T1000 (cell line): ENCODE measurements around the gene HAUS7.

Experiments
- DNase-seq: peaks from one replicate; lab custom pipeline; 2025; ENCODE audit warnings: mixed read lengths; lab: John Stamatoyannopoulos, UW

HAUS7 gene

DNA sequence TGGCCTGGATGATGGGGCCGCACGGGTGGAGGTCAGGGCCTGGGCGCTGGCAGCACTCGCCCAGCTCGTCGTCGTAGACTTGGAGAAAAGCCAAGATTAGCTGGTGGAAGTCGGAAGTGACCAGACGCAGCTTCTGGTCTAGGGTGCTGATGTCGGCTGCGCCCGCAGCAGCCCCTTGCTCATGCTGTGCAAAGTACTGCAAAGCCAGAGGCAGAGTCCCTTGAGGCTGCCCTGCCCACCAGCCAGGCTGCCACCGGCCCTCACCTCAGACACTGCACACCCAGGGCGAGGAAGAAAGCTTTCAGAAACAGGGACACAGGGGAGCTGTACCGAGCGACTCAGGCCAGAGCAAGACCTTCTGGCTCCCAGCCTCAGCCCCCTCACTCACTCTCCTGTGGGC is 14.8 kb downstream of the HAUS7 start:
- no peak for DNase-seq

DNA sequence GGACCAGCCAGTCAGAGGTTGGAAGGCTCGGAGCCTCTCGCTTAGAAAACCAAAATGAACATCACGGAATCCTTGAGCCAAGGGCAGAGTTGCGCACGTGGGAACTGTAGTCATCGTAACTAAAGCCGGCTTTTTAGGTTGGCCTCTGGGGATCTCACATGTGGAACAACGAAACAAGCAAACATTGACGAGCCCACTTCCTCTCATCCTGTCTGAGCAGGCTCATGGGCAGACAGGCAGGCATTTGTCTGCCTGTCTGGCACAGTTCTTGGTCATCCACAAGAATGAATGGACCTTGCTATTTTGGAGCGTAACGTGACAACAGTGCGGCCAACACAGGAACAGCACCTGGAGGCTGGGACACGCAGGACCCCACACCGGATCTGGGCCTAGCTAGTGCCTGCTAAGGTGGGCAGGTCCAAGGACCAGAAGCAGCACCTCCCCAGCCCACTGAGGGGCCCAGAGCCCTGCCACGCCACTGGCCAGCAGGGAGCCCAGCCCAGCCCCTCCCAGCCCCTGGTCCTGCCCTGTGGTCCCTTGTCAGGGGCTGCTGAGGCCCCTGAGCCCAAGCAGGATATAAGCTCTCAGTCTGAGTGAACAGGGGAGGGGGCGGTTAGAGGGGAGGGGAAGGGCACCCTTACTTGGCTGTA is 15.3 kb downstream of the HAUS7 start:
- no peak for DNase-seq

DNA sequence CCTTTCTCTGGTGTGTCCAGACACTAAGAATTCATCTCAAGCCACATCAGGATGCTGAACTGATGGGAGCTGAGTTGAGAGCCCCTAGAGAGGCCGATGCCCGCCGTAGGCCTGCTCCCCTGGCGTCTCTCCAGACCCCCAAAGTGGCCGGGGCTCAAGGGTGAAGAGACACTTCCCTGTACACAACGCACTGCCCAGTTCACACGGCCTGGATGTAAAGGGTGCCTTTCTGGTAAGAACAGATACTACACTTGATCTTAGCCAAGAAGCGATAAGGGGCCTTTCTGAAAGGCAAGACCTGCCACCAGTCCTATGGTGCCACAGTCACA is 19.5 kb downstream of the HAUS7 start:
- DNase-seq: no peak

DNA sequence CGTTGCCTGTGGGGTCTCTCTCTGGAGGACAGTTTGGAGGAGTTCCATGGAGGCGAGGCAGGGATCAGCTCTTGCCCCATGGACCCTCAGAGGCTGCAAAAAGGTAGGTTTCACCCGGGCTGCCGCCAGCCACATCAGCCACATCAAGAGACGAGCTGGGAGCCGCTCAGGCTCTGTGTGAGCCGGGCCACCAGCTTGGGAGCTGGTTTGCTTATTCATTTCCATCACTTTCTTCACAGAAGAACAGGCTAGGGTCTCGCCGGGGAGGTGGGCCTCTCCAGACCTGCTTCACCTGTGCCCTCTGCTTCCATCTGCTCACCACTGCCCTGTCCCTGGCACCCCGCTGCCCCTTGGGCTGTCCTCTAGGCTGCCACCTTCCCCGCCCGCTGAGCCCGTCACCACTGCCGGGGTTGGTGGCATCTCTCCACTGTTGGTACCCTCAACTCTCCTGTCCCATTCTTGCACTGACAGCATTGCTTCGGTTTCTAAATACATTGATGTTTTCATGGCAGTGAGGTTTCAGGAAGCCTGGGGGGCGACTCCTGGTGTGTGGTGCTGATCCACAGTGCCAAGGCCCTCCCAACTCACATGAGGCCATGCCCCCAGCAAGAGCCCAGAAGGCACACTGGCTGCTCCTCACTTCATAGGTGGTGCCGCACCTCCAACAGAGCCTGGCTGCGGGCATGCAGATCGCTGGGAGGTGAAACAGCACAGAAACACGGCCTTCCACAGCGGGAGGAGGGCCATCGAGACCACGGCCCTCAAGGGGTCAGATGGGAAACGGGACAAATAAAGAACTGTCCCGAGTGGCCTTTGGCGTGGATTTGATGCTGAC is 20.0 kb downstream of the HAUS7 start:
- DNase-seq: no peak

DNA sequence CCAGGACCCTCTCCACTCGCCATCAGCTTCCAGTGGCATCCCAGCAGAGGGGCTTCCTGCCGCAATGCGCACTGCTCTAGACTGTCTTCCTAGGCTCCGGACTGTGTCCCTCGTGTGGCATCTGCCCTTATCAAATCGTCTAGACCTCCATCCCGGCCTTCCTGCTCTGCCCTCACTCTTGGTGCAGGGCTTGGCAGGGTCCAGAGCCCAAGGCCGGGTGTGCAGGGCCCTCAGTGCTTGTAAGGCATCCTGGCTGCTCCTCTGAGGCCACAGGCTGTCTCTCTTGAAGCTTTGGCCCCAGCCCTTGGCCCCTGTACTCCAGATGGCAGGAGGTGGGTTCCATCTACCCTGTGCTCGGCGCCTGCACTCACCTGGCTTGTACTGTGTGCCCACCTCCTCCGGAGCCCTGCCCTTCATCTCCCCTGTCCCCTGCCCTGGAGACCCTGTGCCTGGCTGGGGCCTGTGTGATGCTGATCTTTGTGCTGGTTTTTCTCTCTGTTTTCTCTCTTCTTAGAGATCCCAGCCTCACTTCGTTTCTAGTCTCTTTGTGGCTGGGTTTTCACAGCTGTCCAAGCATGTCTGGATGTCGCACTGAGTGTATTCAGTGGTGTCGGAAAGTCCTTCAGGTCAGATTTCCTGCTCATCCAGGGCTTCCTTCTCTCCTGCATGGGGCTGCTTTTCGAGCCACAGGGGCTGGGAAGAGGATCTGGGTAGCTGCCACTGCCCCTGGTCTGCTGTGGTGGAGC is 20.8 kb downstream of the HAUS7 start:
- DNase-seq: no peak

DNA sequence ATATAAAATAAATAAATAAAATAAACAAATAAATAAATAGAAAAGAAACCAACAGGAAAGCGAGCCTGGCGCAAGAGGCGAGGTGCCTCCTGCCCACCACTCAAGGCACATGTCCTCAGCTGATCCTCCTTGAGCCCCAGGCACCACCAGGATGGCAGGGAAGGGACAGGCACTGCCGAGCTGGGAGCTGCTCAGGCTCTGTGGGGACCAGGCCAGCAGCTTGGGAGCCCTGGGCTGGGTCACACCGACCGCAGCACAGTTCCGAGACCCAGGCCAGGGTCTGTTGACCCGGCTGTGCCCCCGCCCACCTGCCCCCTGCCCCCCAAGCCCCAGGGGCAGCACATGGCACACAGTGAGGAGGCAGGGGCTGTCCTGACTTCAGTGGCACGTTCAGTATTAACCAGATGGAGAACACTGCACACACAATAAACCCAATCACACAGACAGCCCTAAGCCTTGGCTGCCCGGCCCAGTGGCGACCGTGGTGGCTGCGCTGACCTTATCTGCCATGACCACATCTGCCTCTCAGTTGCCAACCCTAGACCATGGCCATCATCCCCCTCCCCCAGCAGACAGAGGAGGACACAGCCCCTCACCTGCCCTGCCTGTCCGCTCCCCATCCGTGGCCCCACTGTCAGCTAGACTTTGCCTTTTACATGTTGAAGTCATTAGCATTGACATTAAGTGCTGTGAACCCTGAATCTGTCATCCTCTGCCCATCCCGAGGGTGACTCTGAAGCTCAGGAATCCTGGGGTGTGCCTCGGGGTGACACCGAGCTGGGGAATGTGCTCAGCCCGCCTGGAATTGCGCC is 21.6 kb downstream of the HAUS7 start:
- DNase-seq: no peak

DNA sequence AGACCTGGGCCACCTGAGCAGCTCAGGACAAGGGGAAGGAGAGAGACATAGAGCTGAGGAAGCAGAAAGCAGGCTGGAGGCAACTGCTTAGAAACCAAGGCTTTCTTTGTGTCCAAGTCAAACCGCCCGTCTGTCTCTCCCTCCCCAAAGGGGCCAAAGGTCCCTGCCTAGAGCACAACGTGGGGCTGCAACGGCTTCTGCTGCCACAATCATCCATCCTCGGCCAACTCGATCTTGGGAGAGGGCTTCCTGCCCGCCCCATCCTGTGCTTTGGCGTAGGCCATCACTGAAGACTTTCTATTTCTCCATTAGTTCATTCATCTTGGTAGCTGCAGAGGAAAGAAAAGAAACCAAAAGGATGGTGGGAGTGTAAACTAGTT is 22.8 kb downstream of the HAUS7 start:
- DNase-seq: no peak

DNA sequence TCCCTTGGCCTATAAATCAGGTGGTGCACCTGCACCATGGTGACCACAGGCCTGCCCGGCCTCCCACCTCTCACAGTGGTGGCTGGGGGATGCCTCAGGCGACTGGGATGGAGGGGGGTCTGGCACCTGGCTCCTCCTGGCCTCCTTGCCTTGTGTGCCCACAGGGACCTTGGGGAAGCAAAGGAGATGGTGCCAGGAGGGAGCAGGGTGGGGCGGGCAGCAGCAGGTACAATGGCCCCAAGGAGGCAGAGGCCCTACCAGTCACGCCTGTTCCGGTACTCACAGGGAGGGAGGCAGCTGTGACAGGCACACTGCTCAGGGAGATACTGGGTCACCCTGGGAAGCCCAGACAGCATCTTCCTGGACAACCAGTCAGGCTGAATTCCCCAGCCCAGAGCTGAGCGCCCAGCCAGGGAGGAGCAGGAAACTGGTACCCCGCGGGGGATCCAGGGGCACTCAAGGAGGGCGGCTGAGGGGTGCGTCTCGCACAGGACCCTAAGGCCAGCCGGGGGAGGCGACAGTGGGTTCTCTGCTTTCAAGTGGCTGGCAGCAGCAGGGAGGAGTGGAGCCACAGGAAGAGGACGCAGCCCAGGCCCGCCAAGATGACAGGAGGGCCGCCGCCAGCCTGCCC is 23.3 kb downstream of the HAUS7 start:
- no peak for DNase-seq

DNA sequence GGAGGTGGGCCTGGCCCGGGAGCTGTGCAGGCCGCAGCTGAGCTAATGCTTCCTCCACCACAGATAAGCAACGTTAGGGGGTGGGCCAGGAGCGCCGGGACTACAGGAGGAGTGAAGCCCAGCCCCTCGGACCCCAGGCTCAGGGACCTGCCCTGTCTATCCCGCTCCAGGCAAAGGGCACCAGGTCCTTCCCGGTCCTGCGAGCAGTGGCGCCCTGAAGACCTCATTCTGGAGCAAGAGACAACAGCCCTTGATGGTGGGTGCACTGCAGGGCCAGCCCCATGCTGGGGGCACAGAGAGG is 23.8 kb downstream of the HAUS7 start:
- DNase-seq: no peak

DNA sequence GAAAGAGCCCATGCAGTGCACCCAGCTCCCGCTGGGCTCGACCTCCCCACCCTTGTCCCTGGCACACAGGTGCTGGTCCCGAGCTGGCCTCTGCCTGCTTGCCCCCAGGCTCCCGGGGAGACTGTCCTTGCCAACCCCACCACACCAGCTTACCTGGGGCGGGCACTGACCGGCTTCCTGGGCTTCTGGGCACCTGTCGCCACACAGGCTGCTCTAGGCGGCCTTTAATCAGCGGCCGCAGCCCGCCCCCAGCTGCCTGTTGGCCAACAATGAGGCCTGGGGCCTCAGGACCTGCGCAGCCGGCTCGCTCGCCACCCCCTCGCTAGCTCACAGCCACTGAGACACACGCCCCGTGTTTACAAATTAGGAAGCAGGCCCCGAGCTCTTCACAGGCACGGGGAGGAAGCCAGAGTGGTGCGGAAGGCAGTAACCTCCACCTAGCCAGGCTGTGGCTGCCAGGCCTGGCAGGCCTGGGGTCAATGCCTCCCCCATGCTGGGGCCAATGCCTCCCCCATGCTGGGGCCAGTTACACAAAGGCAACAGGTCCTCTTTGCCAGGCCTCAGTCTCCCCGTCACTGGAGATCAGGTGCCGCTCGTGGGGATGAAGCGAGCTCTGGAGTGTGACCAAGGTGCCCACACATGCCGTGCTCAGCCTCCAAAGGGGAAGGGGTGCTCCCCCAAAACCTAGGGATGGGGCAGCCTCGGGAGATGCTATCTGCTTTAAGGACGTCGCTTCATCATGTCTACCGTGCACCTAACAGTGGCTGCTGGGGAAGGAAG is 24.3 kb downstream of the HAUS7 start, which contains the start of gene TREX2:
Gene TREX2 (minus strand): TSS at position 201 of the 780 bp plus-strand sequence. CDS start 626 bp downstream, outside the sequence.
- DNase-seq: no peak

DNA sequence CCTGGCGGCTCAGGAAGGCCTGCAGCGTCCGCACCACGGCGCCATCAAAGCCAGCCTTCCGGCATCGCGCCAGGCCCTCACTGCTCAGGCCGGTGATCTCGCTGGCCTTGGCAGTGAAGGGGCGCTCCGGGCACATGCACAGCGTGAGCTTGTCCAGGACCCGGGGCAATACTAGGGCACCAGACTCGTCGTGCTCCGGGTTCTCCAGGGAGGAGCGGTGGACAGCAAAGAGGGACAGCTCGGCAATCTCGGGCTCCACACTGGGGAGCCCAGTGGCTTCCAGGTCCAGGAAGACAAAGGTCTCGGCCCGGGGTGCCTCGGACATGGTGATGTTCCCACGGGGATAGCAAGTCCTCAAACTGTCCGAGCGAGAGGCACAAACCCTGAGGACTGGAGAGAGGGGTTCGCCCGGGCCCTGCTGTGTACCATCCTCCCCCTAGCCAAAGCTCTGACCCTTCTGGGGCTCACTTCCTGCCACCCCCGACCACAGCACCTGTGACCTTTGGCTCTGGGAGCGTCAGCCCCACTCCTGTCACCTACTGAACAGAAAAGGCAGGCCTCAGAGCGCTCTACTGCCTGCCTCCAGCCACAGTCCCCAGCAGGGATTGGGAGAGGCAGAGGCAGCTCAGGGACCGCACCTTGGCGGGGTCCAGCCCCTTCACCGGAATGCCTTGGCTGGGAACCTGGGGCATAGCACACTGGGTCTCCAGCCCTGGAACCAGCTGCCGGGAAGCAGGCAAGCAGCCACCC is 25.1 kb downstream of the HAUS7 start:
- no peak for DNase-seq

DNA sequence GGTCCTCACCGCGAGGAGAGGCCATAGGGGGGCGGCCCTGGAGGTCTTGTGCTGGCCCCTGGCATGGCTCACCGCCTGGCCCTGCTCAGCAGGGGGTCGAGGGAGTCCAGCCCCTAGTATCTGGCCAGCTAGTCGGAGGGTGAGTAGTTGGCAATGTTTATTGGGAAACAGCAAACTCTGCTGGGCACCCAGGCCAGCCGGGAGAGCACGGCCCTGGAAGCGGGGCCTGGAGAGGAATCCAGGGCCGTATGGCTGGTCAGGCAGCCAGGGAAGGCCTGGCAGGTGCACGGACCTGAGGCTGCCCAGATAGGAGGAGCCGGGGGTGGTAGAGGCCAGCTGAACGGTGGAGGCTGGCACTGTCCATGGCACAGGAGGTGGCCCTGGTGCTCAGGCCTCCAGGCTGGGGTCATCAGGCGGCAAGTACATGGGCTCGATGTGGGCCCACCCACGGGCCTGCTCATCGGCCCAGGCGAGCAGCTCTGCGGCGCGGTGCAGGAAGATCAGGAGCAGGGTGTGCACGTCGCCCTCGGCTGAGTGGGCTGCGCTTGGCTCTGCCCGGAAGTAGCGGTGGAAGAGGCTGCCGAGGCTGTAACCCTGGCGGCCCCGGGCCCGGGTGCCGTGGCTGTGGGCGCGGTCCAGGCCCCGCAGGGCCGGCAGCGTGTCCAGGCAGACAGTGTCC is 25.9 kb downstream of the HAUS7 start:
- no peak for DNase-seq

DNA sequence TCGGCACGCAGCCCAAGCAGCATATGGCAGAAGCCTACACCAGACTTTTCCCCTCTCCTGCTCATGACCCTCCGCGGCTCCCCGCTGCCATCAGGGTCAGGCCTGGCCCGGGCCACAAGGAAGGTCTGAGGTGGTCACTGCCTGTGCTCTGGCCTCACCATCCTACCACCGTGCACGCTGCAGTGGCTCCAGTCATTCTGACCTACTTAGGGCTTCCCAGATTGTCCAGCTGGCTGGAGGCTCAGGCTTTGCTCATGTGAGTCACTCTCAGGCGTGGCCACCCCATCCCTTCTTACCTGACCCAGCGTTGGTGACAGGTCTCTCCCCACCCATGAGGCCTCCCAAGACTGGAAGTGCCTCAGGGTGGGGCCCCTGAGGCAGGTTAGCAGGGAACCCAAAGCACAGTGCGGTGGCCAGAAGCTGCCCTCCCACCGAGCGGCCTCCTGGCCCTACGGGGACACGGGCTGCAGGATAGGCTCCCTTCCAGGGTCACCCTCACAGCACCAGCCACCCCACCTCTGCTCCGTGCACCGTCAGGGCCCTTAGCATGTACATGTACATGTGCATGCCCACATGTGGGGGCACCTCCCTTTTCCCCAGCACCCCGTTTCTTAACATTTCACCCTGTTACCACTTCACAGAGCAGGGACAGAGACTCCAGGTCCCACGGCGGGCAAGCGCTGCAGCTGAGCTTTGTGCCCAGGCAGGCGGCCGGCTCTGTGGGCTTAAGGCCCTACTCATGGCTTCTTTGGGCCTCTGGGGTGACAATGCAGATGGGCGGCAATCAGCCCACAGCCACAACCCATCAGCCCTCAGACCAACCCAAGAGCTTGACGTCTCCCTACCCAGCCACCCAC is 26.7 kb downstream of the HAUS7 start:
- no peak for DNase-seq

DNA sequence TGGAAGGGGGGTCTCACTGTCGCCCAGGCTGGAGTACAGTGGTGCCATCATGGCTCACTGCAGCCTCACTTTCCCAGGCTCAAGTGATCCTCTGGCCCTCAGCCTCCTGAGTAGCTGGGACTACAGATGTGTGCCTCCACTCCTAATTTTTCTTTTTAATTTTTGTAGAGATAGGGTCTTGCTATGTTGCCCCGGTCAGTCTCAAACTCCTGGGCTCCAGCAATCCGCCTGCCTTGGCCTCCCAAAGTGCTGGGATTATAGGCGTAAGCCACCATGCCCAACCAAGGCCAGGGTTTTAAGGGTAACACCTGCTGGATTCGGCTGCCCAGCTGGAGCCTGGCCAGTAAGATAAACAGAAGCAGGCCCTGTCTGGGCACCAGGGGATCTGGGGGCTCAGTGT is 27.9 kb downstream of the HAUS7 start:
- no peak for DNase-seq

DNA sequence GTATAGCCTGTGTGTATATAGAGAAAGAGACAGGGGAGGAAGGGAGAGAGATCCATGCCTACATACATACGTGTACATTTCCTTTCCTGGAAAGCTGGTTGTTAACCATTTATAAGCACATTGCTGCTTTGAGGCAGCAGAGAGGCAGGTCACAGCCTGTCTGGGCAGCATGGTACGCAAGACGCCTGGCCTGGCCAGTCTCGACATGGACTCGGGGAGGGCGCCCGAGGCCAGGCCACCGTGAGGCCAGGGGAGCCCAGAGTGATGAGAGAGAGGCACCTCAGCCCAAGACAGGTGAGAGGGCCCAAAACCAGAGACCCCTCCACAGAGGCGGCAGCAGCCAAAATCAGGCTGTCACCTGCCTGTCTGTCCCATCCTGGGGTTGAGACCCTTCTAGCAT is 28.4 kb downstream of the HAUS7 start:
- DNase-seq: no peak

DNA sequence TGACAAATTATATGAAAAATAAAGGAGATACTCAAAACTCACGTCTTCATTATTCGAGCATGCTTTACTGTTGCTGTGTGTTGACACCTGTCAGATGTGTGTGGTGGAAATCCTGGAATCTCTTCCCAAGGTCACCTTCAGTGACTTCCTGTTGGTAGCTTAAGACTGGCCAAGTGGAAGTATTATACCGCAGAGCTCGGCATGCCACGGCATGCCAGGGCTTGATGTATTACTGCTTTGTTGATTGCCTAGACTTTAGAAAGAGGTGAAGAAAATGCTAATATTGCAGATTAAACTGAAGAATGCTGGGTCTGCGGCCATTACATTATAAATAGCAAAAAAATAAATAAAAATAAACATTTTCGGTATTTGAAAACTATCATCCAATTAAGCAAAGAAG is 29.1 kb downstream of the HAUS7 start:
- DNase-seq: no peak

DNA sequence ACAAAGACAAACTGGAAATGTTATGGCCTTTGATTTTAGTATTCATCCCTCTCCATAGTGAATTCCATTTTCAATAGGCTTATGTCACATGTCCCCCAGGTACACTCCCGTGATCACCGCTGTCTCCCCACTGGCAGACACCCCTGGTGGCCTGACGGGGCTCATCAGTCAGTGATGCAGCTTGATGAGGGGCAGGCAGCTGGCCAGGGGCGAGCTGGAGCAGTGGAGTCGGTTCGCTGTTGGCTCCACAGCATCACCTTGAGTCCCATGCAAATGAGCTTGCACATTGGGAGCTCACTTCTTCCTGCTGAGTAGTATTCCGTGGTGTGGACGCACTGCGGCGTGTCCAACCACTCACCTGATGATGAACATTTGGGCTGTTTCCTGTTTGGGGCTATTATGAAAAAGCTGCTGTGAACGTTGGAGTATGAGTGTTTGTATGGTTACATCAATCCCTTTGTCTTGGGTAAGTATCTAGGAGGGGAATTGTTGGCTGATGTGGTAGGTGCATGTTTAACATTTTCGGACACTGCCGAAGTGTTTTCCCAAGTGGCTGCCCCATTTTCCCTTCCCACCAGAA is 29.7 kb downstream of the HAUS7 start:
- no peak for DNase-seq

DNA sequence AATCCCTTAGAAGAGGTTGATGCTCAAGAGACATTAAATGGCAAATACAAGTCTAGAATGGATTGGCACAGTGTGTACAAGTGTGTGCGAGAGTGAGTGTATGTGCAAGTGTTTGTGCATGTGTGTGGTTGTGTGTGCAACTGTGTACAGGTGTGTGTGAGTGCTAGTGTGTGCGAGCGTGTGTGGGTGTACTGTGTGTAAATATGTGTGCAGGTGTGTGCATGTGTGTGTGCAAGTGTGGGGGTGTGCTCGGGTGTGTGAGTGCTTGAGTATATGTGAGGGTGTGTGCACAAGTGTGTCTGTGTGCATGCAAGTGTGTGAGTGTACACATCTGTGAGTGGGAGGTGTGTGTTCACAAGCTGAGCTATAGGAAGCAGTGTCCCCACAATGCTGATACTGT is 30.4 kb downstream of the HAUS7 start:
- no peak for DNase-seq
